ENCODE measurements around the gene CYP2D6.

GRCh38 chr22:42171417-42171816 is 40.8 kb upstream of the CYP2D6 start:
- TF ChIP-seq, protein P1, sequence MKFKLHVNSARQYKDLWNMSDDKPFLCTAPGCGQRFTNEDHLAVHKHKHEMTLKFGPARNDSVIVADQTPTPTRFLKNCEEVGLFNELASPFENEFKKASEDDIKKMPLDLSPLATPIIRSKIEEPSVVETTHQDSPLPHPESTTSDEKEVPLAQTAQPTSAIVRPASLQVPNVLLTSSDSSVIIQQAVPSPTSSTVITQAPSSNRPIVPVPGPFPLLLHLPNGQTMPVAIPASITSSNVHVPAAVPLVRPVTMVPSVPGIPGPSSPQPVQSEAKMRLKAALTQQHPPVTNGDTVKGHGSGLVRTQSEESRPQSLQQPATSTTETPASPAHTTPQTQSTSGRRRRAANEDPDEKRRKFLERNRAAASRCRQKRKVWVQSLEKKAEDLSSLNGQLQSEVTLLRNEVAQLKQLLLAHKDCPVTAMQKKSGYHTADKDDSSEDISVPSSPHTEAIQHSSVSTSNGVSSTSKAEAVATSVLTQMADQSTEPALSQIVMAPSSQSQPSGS (IDR thresholded peaks at IDR 0.05; ENCODE audit: low read length), result no peak
- no peak for TF ChIP-seq BACH1 (IDR thresholded peaks at IDR 0.05; ENCODE audit: low read length)
- TF ChIP-seq JUND (IDR thresholded peaks at IDR 0.05; ENCODE audit: low read length), result no peak
- TF ChIP-seq SP1 (IDR thresholded peaks at IDR 0.05; ENCODE audit: low read depth, low read length), result no peak
- no peak for TF ChIP-seq RNF2 (IDR thresholded peaks at IDR 0.05; ENCODE audit: borderline replicate concordance, low read depth, low read length, missing control alignments, poor library complexity, severe bottlenecking)
- TF ChIP-seq, protein P2, sequence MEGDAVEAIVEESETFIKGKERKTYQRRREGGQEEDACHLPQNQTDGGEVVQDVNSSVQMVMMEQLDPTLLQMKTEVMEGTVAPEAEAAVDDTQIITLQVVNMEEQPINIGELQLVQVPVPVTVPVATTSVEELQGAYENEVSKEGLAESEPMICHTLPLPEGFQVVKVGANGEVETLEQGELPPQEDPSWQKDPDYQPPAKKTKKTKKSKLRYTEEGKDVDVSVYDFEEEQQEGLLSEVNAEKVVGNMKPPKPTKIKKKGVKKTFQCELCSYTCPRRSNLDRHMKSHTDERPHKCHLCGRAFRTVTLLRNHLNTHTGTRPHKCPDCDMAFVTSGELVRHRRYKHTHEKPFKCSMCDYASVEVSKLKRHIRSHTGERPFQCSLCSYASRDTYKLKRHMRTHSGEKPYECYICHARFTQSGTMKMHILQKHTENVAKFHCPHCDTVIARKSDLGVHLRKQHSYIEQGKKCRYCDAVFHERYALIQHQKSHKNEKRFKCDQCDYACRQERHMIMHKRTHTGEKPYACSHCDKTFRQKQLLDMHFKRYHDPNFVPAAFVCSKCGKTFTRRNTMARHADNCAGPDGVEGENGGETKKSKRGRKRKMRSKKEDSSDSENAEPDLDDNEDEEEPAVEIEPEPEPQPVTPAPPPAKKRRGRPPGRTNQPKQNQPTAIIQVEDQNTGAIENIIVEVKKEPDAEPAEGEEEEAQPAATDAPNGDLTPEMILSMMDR (IDR thresholded peaks at IDR 0.05; ENCODE audit: control extremely low read depth in 1 of 3, insufficient read depth in 1 of 3, low read depth in 1 of 3, low read length in 3 of 3), result no peak
- no peak for TF ChIP-seq TAF1 (IDR thresholded peaks at IDR 0.05; ENCODE audit: low read depth, low read length)
- no peak for TF ChIP-seq POLR2AphosphoS5 (IDR thresholded peaks at IDR 0.05; ENCODE audit: low read depth, low read length)
- no peak for TF ChIP-seq EZH2 (IDR thresholded peaks at IDR 0.05; ENCODE audit: low read depth, low read length, severe bottlenecking)
- TF ChIP-seq SIX5 (IDR thresholded peaks at IDR 0.05; ENCODE audit: low read depth, low read length), result no peak
- TF ChIP-seq GTF2F1 (IDR thresholded peaks at IDR 0.05; ENCODE audit: borderline replicate concordance, low read depth, low read length), result no peak
- no peak for TF ChIP-seq CBX8 (IDR thresholded peaks at IDR 0.05; ENCODE audit: borderline replicate concordance, low read depth, low read length)

All from H1 (cell line).